NK-92 treated with Interleukin-12 subunit alpha and Interleukin-12 subunit beta, amount 100 ng/mL, for 24 hours (cell line): ENCODE data around the gene FHIP1A.
"Not testable (repeated sequence)": the region's sequence is repeated elsewhere in the genome, so short reads cannot be mapped to it uniquely, and the experiment has no call there.

Experiments used
- DNase-seq: peaks from one replicate; lab custom pipeline; 2025; lab: John Stamatoyannopoulos, UW

Gene FHIP1A

DNA sequence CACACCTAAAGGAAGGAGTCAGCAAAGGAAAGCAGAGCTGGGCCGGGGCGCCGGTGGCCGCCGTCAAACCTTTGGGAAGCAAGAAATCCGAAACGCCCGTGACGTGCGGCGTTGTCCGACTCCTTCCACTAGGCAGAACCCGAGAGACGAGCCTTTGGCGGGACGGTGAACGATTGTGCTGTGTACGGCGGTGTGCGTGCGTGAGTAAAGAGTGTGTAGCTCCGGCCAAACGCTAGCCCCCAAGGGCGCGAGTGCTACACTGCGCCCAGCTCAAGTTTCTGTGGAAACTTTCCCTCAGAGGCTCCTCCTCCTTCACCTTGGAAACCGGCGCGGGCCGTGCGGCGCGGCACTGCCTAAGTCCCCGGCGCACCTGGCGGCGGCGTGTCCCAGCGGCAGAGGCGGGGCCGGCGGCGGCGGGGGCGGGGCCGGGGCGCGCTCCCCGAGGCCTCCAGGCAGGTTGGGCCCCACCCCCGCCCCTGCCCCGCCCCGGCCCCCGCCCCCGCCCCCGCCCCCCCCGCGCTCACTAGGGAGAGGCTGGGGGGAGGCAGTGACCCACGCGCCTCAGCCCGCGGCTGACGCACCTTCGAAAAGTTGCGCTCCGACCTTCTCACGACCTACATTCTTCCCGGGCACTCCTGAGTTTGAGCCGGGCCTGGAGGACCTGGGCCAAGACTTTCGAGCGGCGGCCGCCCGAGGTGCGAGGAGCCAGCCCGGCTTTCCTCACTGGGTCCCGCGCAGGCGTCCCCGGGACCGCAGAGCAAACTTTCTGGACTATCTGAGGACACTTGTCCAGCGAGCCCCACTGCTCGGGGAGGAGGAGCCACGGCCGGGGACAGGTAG is at the start of gene FHIP1A:
Gene FHIP1A (plus strand): TSS at position 547 of the 840 bp plus-strand sequence. CDS start 157,084 bp downstream, outside the sequence.
- DNase-seq, result no peak

DNA sequence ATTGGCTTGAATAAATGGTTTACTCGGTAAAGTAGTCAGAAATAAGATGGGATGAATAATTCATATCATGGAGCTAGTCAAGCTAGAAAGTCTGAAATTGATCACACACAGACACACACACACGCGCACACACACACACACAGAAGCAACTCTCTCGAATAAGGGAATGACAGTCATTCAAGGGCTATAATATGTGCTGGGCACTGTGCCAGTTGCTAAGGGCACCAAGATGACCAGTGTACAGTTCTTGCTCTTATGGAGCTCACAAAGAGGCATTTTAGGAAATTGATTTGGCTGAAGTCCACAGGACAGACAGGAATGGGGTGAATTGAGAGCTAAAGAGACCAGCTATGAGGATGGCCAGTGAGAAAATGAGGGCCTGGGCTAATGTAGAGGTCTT is 49.4 kb upstream of the FHIP1A start:
- no peak for DNase-seq

DNA sequence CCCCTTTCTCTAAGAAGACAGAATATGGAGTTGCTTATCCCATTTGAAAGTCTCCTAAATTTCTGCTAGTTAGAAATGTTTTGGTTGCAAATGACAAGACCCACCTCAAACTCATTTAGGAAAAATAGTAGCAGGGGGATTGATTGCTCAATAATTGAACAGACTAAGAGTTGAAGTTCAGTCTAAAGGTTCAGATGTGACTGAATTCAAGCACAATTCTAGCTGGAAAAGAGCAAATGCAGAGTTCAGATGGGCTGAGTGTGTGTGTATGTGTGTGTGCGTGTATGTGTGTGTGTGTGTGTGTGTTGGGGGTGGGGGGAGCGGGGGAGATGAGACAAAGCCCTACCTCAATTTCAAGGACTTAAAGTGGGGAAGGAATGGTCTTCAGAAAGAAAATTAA is 47.9 kb upstream of the FHIP1A start:
- no peak for DNase-seq

DNA sequence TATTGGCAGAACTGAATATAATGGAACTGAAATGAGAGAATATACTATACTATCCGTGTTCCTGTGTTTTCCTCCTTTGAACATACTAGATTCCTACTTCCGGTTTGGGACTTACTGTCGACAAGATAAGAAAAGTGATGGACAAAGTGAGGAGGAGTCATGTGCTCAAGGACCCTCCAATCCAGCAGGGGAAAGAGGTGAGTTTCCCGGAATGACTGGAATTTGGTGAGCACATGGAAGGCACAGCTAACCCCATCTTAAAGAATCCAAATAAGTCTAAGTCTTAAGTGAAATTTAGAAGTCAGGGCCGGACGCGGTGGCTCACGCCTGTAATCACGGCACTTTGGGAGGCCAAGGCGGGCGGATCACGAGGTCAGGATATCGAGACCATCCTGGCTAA is 47.0 kb upstream of the FHIP1A start:
- no peak for DNase-seq

DNA sequence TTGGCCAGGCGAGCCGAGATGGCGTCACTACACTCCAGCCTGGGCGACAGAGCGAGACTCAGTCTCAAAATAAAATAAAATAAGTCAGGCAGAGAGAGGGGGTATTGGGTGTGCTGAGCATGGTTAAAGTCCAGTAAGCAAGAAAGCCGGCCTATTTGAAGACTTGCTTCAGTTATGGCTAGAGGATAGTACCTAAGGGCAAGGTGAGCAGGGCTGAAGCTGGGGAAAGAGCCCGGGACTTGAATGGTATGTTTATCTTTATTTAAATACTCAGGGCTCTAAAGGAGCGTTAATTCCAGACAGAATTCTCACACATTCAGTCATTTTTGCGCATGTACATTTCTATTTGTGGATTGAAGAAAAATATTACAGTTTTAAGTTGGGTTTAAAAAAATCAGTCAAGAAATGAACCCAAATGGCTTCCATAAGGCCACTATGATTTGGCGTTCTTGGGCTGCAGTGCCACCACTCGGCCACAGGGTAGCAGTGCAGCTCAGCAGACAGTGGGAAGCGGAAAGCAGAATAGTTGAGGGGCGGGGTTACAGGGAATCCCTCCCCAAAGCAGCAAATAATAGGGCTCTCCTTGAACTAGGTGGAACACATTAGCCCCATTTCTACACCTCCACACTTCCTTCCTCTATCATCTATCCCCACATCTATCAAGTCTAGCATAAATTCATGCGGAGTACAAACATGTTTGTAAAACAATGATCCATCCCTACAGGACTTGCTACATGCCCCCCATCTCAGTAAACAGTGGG is 46.4 kb upstream of the FHIP1A start:
- DNase-seq, result peak; percentile 56

DNA sequence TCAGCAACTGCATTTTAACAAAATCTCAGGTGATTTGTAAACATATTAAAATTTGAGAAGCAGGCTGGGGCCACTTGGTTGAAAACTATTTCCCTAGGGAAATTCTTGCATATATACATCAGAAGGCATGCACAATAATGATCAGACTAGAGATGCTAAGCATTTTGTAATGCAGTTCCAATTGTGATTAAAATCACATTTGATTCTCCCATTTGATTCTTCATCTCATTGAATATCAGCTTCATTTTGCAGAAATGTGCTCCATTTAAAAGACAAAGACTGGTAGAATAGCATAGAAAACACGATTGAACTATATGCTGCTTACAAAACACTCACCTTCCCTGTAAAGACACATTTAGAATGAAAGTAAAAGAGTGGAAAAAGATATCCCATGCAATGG is 32.4 kb upstream of the FHIP1A start:
- no peak for DNase-seq

DNA sequence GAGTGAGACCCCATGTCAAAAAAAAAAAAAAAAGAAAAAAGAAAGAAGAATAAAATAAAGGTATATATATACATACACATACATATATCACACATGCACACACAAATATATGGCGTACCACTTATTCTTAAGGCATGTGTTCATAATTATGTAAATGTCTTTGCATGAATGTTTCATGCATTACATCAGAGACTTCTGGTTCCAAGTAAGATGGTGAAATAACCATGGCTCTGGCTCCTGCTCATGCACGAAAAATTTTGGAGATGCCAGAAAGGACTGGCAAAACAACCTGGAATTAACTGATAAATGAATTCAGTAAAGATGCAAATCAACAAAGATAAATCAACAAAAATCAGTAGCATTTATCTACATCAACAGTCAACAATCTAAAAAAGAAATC is 19.7 kb upstream of the FHIP1A start:
- DNase-seq, result no peak

DNA sequence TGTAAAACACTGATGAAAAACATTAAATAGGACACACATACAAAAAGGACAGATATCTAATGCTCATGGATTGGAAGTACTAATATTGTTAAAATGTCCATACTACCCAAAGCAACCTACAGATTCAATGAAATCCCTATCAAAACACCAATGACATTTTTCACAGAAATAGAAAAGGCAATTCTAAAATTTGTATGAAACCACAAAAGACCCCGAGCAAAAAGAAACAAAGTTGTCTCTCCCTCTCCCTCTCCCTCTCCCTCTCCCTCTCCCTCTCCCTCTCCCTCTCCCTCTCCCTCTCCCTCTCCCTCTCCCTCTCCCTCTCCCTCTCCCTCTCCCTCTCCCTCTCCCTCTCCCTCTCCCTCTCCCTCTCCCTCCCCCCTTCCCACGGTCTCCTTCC is 19.2 kb upstream of the FHIP1A start:
- not testable (repeated sequence) for DNase-seq

DNA sequence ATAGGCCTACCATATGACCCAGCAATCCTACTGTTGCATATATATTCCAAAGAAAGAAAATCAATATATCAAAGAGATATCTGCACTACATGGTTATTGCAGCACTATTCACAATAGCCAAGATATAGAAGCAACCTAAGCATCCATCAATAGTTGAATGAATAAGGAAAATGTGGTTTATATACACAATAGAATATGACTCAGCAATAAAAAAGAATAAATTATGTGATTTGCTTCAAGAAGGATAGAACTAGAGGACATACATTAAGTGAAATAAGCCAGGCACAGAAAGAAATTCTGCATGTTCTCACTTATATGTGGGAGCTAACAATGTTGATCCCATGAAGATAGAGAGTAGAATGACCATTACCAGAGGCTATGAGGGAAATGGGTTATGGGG is 13.1 kb upstream of the FHIP1A start:
- no peak for DNase-seq

DNA sequence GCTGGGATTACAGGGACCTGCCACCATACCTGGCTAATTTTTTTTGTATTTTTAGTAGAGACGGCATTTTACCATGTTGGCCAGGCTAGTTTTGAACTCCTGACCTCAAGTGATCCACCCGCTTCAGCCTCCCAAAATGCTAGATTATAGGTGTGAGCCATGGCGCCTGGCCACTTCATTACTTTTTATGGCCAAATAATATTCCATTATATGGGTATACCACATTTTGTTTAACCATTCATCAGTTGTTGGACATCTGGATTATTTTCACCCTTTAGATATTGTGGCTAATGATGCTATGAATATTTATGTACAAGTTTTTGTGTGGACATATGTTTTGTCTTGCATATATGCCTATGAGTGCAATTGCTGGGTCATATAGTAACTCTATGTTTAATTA is 8.6 kb upstream of the FHIP1A start:
- DNase-seq, result no peak

DNA sequence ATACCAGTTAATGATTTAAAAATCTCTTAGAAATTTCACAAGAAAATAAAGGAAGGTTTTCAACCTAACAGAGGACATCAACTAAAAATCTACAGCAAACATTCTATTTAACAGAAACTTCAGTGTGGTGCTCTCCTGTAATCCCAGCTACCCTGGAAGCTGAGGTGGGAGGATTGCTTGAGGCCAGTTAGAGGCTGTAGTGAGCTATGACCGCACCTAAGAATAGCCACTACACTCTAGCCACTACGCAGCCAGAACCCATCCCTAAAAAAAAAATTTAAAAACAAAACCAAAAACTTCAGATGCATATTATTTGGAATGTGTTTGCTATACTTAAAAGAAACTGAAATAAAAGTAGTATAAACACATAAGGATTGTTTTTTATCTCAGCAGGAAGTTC is 7.2 kb upstream of the FHIP1A start:
- no peak for DNase-seq

DNA sequence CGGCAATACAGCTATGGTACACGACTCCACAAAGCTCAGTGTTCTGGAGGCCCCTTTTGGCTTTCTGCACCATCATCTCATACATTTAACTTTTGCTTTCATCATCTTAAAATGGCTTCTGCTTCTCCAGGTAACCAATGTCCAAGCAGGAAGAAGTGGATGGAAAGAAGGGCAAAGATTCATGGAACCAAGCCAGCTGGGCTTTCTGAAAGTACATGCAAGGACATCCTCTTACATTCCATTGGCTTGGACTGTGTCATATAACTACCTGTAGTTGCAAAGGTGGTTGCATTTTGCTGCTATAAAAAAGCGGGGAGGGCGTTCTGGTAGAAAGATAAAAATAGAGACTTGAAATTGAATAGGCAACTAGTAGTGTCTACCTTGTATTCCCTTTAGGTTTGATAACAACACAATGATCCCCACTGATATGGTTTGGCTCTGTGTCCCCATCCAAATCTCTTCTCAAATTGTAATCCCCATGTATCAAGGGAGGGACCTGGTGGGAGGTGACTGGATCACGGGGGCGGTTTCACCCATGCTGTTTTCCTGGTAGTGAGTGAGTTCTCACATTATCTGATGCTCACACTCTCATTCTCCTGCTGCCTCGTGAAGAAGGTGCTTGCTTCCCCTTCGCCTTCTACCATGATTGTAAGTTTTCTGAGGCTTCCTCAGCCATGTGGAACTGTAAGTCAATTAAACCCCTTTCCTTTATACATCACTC is 6.7 kb upstream of the FHIP1A start:
- no peak for DNase-seq

DNA sequence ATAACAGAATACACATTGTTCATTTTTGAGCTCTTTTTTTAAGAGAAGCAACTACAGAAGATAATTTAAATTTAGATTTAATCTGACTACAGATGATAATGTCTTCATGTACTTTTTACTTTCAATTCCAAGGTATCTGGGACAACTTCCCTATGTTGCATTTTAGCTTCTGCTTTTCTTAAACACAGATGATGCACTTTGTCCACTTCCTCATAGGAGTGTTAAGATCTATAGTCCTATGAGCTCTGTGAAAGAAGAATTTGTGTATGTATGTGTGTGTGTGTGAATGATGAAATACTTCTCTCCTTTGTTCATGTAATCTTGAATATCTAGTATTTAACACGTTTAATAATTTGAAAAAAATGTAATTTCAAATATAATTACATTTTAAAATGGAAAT is 5.3 kb upstream of the FHIP1A start:
- no peak for DNase-seq

DNA sequence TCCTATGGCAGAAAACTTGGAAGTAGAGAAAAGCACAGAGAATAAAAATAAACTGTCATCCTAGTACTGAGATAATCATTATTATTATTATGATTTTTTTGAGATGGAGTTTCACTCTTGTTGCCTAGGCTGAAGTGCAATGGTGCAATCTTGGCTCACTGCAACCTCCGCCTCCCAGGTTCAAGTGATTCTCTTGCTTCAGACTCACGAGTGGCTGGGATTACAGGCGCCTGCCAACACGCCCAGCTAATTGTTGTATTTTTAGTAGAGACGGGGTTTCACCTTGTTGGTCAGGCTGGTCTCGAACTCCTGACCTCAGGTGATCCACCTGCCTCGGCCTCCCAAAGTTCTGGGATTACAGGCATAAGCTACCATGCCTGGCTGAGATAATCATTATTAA is 4.2 kb upstream of the FHIP1A start:
- DNase-seq, result not testable (repeated sequence)

DNA sequence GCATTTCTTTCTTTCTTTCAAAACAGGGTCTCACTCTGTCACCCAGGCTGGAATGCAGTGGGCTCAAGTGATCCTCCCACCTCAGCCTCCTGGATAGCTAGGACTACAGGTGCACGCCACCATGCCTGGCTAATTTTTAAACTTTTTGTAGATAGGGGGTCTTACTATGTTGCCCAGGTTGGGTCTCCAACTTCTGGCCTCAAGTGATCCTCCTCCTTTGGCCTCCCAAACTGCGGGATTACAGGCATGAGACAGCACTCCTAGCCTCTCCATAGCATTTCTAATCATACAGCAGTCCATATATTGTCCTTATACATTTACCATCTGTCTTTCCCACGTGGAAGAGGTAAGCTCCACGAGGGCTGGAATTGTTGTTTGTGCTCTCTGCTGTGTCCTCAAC is 2.0 kb upstream of the FHIP1A start:
- no peak for DNase-seq

DNA sequence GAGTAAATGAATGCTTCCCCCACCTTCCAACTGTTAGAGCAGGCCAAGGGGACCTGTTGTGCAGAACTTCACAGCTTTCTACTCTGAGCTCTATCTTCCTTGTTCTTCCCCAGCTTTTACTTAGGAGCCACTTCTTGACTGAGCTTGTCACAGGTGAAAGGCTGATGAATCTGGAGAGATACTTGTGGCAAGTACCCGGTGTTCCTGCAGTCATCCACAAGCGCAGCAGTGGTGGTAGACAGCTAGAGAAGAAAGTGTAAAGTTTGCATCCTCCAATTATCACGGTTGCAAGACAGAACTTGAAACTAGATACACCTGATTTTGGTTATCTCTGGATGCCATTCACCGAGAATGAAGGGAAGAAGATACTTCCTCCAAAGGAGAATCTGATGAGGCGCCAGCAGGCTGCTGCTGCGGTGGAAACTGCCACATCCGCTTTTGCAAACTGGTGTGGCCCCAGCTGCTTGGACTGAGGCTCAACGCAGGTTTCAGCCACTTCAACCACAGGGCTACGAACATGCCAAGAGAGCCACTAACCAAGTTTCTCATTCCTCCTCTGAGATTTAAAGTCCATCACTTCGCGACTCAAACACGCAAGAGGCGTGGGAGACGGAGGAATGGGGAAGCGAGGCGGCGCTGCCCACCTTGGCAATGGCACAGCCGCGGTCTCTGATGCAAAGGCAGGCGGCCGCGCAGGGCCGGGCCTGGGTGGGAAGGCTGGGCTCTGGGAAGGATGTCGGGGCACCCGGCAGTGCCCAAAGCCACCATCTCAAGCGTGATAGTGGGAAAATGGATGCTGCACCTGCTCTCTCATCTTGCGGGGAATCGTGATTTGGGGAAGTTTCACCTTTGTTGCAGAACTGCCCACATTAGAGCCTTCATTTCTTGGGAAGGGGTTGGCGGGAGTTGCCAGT is 1.3 kb upstream of the FHIP1A start:
- DNase-seq, result no peak

DNA sequence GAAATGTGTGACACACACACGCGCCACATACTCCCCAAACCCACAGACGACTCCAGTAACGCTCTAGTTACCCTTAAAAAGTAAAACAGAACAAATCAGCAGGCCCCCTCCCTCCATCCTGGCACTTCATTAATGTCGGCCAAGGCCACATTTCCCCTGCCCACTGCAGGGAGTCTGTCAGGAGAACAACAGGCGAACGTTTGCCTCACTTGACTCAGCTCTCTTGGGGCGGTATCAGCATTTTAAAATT is 671 bp upstream of the FHIP1A start:
- no peak for DNase-seq

DNA sequence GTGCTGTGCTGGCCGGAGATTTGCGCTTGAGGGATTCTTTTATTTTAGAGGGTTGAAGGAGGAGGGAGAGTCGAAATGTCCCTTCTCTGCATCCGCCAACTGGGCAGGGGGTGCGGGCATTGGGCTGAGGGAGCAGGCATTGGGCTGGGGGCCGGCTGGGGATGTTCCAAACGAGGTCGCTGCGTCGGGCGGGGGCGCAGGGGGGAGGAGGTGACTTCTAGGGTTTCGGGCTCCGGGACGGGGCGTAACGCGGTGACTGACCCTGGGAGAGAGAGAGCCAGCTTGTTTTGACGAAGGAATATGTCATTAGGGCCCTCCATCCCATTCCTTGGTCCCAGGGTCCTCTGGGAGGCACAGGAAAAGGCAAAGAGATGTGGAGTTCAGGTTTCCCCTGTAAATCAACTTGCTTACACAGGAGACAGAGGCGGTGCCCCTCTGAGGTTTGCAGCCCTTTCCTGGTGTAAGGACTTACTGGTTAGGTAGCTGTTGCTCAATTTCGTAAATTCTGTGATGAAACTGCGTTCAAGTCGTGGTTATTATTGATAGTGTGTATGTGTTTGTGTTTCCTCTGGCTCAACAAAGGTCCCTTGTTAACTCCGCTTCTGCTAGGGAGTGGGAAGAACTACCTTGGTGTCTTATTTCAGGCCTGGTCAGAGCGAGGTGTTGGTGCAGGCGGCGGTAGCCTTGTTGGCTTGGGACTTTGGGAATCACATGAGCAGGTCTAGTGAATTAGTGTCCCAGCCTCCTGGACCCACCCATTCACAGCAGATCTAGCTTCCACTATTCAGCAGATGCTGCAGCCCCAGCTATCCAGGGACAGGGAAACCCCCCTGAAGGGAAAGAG is 716 bp downstream of the FHIP1A start:
- DNase-seq, result no peak

DNA sequence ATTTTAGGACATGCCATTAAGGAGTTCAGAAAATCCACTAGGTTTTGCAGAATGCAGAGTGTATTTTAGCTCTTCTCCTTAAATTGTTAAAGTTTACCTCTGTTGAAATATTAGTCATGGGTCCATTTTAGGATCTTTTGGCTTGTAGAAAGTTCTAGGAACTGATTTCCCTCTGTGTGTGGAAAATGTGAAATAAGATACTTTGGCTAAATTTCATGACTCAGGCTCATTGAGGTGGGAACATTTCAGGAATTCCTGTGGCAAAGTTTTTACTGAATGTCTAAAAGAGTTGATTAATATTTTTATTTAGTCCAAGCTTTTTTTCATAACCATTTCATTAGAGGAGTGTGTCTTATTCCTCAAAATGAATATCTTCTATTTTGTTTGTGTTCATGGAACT is 7.0 kb downstream of the FHIP1A start:
- DNase-seq, result no peak

DNA sequence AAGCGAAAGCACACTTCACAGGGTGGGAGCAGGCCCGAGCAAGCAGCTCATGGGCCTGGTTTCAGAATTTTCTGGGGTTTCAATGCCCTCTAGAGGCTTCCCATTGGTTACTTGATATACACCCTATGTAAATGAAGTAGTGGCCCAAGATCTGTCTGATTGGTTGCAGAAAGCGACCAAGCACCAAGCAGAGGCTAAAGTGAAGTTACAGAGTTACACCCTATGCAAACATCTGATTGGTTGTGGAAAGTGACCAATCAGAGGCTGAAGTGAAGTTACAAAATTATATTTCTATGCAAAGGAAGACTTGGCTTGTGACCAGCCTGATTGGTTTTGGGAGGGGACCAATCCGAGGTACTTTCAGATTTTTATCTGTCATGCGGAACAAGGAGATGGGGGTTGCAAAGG is 8.2 kb downstream of the FHIP1A start:
- no peak for DNase-seq

DNA sequence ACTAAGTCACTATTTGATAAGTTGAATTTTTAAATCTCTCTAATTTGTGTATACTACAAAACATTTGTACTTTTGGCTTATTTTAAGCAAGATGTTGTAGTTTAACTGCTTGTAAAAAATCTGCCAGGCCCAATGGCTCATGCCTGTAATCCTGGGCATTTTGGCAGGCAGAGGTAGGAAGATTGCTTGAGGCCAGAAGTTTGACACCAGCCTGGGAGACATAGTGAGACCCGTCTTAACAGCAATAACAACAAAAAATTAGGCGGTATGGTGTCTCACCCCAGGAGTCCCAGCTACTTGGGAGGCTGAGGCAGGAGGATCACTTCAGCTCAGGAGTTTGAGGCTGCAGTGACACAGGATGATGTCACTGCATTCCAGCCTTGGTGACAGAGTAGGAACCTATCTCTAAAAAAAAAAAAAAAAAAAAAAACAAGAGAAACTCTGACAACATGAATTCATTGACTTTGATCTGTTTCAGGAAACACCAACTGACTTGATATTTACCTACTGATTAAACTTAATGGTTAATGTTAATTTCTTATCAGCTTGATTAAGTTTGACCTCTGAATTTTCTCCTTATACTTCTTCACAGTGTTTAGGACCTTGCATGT is 8.9 kb downstream of the FHIP1A start:
- no peak for DNase-seq
